Small intestine (tissue), 7 donors: ENCODE measurements around the gene MSANTD1. TPM values are rescaled to one million over a fixed set of nuclear protein-coding genes. Genes with fewer than 3 reads are reported as not detected.

Experiments used
- DNase-seq, 2 donors: peaks; one replicate each; pipeline versions ENCODE4 v3.0.0 to v3.0.0-alpha.2; 2013
- FAIRE-seq: peaks from 2 replicates; lab custom pipeline; 2012; peaks lifted over from hg19 to GRCh38; lab: Jason Lieb, UNC
- H3K27ac ChIP-seq, 3 donors: one replicate each; pipeline ENCODE4 v1.5.1; 2013; ENCODE audit warnings: low read length in 2 of 3, mild to moderate bottlenecking in 2 of 3, control low read depth in 1 of 3, inconsistent platforms in 1 of 3, low read depth in 1 of 3, moderate library complexity in 1 of 3
- H3K27me3 ChIP-seq, 3 donors: one replicate each; pipeline ENCODE4 v1.6.1; 2013; ENCODE audit warnings: low read length in 3 of 3, inconsistent platforms in 1 of 3; ENCODE audit not compliant: control insufficient read depth in 3 of 3, insufficient read depth in 3 of 3
- H3K36me3 ChIP-seq, 3 donors: one replicate each; pipeline ENCODE4 v1.6.1; 2013; ENCODE audit warnings: low read length in 3 of 3, inconsistent platforms in 1 of 3, low read depth in 1 of 3, mild to moderate bottlenecking in 1 of 3, moderate library complexity in 1 of 3; ENCODE audit not compliant: control insufficient read depth in 3 of 3, insufficient read depth in 2 of 3
- H3K4me1 ChIP-seq, 3 donors: one replicate each; pipeline ENCODE4 v1.6.1; 2013; ENCODE audit warnings: low read length in 2 of 3, inconsistent platforms in 1 of 3, low read depth in 1 of 3, mild to moderate bottlenecking in 1 of 3, moderate library complexity in 1 of 3; ENCODE audit not compliant: control insufficient read depth in 3 of 3, insufficient read depth in 2 of 3
- H3K4me3 ChIP-seq, 3 donors: one replicate each; pipeline ENCODE4 v1.5.1; 2013; ENCODE audit warnings: low read length in 3 of 3, control low read depth in 1 of 3, inconsistent platforms in 1 of 3, low read depth in 1 of 3, mild to moderate bottlenecking in 1 of 3, moderate library complexity in 1 of 3
- H3K9me3 ChIP-seq, 2 donors: one replicate each; pipeline ENCODE4 v1.6.1; 2013; ENCODE audit warnings: low read depth in 1 of 2, low read length in 1 of 2; ENCODE audit not compliant: control insufficient read depth in 2 of 2, insufficient read depth in 1 of 2
- WGBS, 3 donors: extraction: QIAGEN DNeasy Blood & Tissue Kit; methylation state at CpG; one replicate each; pipeline ENCODE4 v1.1.7; 2013; 5-methylcytosine and 5-hydroxymethylcytosine counted together
- polyA plus RNA-seq, 4 donors: library from polyadenylated mRNA; stranded (reverse) in 3 of 4; unstranded in 1 of 4; fragments of 200-250 nt in 3 of 4; fragments of 120-200 nt in 1 of 4; gene quantifications; one replicate each; pipeline versions ENCODE4 v1.2.1 to v1.2.3, GENCODE V29; 2013
- donor health status: healthy with polysubstance abuse.
- donor health status: control.
- donor health status: control.
- donor health status: Bipolar disorder and iron deficiency.
- donor health status: healthy.

The MSANTD1 gene
- polyA plus RNA-seq, 4 donors: 0.27 to 0.45 (median 0.29) TPM

DNA sequence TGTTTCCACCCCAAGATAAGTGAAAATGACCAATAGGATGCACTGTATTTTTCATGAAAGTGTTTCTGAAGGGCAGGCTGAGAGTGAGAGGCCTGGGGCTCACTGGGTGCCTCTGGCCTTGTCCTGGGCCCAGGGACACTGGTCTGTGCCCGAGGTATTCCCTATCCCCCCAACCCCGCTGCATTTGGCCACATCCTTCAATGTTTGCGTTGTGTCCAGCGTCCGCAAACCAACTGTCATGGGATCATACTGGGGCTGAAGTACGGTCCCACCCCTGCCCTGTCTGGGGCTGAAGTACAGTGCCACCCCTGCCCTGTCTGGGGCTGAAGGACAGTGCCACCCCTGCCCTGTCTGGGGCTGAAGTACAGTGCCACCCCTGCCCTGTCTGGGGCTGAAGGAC, 22.0 kb upstream of the MSANTD1 start:
- no peak for DNase-seq

DNA sequence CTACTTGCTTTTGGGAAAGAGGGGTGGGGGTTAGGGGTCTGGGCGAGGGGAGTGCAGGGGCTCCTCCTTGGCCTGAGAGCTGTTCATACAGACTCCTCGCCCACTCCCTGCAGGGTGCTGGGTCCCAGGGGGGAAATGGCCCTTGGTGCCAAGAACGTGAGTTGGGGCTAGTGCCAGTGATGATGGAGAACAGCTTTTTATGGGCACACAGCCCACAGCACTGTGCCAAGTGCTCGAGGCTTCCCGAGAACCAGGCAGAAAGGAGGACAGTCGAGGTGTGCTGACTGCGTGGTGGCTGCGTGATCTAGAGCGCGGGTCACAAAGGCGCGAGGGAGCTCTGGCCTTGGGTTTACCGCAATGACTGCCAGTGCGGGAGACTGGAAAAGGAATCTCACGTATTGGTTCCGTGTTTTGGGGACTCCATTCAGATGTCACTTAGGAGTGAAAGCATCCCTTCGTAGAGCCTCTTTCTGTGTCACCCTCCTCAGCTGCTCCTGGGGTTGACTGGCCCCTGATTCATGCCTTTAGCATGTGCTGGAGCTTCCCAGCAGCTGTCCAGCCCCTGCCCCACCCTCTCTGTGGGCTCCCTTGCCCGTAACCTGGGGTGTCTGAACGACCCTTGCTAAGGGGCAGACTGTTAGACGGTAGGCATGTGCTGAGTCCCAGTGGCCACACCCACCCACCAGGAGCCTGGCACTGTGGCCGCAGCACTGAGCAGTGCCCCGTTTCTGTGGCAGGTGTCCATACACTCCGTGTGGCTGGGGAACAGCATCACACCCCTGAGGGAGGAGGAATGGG, 20.9 kb upstream of the MSANTD1 start:
- no peaks in the 10 kb centered on the region for H3K9me3 ChIP-seq
- no peak overlapping the region for H3K4me3 ChIP-seq
- H3K27ac ChIP-seq: no peak overlapping the region
- H3K36me3 ChIP-seq: peaks cover 20 to 92% (median 39%) of the 10 kb centered on the region in 3 donors
- DNase-seq (no peak), FAIRE-seq (no peak)
- H3K27me3 ChIP-seq: no peaks in the 10 kb centered on the region
- no peaks in the 10 kb centered on the region for H3K4me1 ChIP-seq
- WGBS, 3 donors: 86 to 92% (median 88%) methylated on average over 23 of the region's 23 CpGs

More for the DNA sequence above, 22.0 kb upstream of the MSANTD1 start:
- Histone ChIP-seq H3K4me1 (no peaks in the 10 kb centered on the region), H3K36me3 (peaks cover 24 to 92% (median 36%) of the 10 kb centered on the region in 3 donors), H3K27ac (peak overlapping the region in 1 of 3 donors; percentile 60), H3K27me3 (no peaks in the 10 kb centered on the region), H3K4me3 (no peak overlapping the region), H3K9me3 (no peaks in the 10 kb centered on the region)
- 83 to 87% (median 87%) methylated on average over 6 of the region's 6 CpGs for WGBS, 3 donors
- FAIRE-seq: no peak

DNA sequence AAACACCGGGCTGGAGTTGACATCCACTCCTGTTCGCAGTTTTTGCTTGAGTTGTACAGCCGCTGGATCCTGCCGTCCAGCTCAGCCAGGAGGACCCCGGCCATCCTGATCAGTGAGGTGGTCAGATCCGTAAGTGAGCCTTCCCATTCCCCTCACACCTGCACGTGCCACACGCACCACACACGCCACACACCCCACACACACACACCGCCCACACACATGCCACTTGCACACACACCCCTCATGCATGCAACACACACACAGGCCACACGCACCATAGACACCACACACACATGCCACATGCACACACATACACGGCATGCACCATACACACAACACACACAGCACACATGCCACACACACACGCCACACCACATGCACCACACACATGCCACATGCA, 20.1 kb upstream of the MSANTD1 start:
- FAIRE-seq (no peak), DNase-seq (no peak)
- Histone ChIP-seq H3K4me1 (no peaks in the 10 kb centered on the region), H3K27me3 (no peaks in the 10 kb centered on the region), H3K4me3 (no peak overlapping the region), H3K9me3 (no peaks in the 10 kb centered on the region), H3K36me3 (peaks cover 16 to 93% (median 44%) of the 10 kb centered on the region in 3 donors), H3K27ac (no peak overlapping the region)
- 93 to 98% (median 97%) methylated on average over 13 of the region's 13 CpGs for WGBS, 3 donors

DNA sequence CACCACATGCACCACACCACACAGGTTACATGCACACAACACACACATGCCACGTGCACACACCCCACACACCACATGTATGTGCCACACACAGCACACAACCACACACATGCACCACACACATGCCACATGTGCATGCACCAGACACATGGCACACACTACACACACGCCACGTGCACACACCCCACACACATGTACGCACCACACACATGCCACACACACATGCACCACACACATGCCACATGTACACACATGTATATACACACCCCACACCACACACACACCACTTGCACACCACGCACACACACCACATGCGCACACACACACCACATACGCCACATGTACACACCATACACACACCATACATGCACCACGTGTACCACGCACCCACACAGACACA, 19.6 kb upstream of the MSANTD1 start:
- Histone ChIP-seq H3K4me3 (no peak overlapping the region), H3K27me3 (no peaks in the 10 kb centered on the region), H3K36me3 (peaks cover 13 to 93% (median 40%) of the 10 kb centered on the region in 3 donors), H3K27ac (no peak overlapping the region), H3K9me3 (no peaks in the 10 kb centered on the region), H3K4me1 (no peaks in the 10 kb centered on the region)
- DNase-seq (no peak), FAIRE-seq (no peak)
- WGBS, 3 donors: 95 to 99% (median 97%) methylated on average over 9 of the region's 9 CpGs

GRCh38 chr4:3229964-3230363, 19.0 kb upstream of the MSANTD1 start:
- peaks cover 11 to 93% (median 35%) of the 10 kb centered on the region in 3 donors for H3K36me3 ChIP-seq
- 94 to 97% (median 97%) methylated on average over 17 of the region's 17 CpGs for WGBS, 3 donors
- no peaks in the 10 kb centered on the region for H3K9me3 ChIP-seq
- DNase-seq (no peak), FAIRE-seq (no peak)
- H3K27ac ChIP-seq: no peak overlapping the region
- no peaks in the 10 kb centered on the region for H3K4me1 ChIP-seq
- H3K27me3 ChIP-seq: no peaks in the 10 kb centered on the region
- H3K4me3 ChIP-seq: no peak overlapping the region

DNA sequence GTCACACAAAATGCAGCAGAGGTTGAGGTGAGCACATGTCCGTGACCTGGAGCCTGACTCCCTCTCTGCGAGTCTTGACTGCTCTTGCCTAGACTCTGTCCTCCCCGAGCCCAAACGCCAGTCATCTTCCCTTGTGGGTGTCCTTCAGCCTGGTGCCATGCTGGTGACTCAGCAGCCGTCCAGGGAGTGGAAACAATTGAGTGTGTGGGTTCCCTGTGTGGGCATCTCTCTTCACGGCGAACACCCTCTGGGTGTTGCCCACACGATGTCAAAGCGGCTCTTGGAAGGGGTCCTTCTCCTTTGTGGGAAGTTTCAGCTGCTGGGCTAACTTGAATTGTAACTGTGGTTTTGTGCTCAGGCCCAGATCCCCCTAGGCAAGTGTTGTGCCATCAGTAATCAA, 17.5 kb upstream of the MSANTD1 start:
- Histone ChIP-seq H3K4me1 (no peaks in the 10 kb centered on the region), H3K27me3 (no peaks in the 10 kb centered on the region), H3K4me3 (no peak overlapping the region), H3K36me3 (peaks cover 15 to 93% (median 40%) of the 10 kb centered on the region in 3 donors), H3K9me3 (no peaks in the 10 kb centered on the region), H3K27ac (no peak overlapping the region)
- no peak for FAIRE-seq
- DNase-seq: no peak
- whole genome bisulfite sequencing, 3 donors: 90 to 91% (median 90%) methylated on average over 9 of the region's 9 CpGs

- H3K4me1 ChIP-seq: no peaks in the 10 kb centered on the region
- no peak for FAIRE-seq
- no peak overlapping the region for H3K27ac ChIP-seq
- DNase-seq: no peak
- H3K9me3 ChIP-seq: no peaks in the 10 kb centered on the region
- H3K27me3 ChIP-seq: no peaks in the 10 kb centered on the region
- 95 to 98% (median 95%) methylated on average over 16 of the region's 16 CpGs for WGBS, 3 donors
- peaks cover 15 to 93% (median 43%) of the 10 kb centered on the region in 3 donors for H3K36me3 ChIP-seq
- H3K4me3 ChIP-seq: no peak overlapping the region
These were observed 17.0 kb upstream of the MSANTD1 start for GRCh38 chr4:3232001-3232400.

DNA sequence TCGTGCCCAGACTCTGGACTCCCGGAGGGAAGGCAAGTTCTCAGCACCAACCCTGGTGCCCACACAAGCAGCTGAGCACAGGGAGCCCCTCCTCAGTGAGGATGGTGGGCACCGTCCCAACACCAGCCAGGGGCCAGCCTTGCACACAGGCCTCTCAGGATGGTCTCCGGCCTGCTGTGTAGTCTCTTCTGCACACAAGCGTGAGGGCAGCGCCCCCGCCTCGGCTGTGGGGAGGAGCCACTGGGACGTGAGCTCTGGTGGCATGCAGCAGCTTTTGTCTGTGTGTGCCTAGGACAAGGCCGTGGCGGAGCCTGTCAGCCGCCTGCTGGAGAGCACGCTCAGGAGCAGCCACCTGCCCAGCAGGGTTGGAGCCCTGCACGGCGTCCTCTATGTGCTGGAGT, 16.1 kb upstream of the MSANTD1 start:
- H3K27me3 ChIP-seq: no peaks in the 10 kb centered on the region
- H3K36me3 ChIP-seq: peaks cover 15 to 95% (median 42%) of the 10 kb centered on the region in 3 donors
- H3K4me1 ChIP-seq: no peaks in the 10 kb centered on the region
- no peak overlapping the region for H3K4me3 ChIP-seq
- no peak overlapping the region for H3K27ac ChIP-seq
- H3K9me3 ChIP-seq: no peaks in the 10 kb centered on the region
- no peak for DNase-seq
- no peak for FAIRE-seq
- WGBS, 3 donors: 92 to 94% (median 93%) methylated on average over 14 to 15 of the region's 15 CpGs
